Endothelial cell of umbilical vein (primary cell): Measurements from ENCODE around the gene PRRG1. TPM values are rescaled to one million over a fixed set of nuclear protein-coding genes. Genes with fewer than 3 reads are reported as not detected.

Experiments used
- BruUV-seq: library from RNA; stranded (reverse); fragments of 400-500 nt; replicated peaks from 2 replicates; lab custom pipeline; 2021; lab: Mats Ljungman, UMichigan
- CTCF ChIA-PET: fragments of 300-600, 350-600 bp; sonication (Branson Sonifier 250); formaldehyde crosslinking; loops from one replicate; lab custom pipeline; 2021; ENCODE audit warnings: antibody characterized with exemption, inconsistent platforms; lab: Charles Lee
- POLR2A ChIA-PET: fragments of 300-600, 350-600 bp; sonication (Branson Sonifier 250); formaldehyde crosslinking; loops from one replicate; lab custom pipeline; 2021; ENCODE audit warnings: antibody characterized with exemption, inconsistent platforms; lab: Charles Lee
- DNase-seq: peaks from one replicate; pipeline ENCODE4 v3.0.0-alpha.2; 2011; ENCODE audit warnings: low read depth, low spot score
- FAIRE-seq: peaks from 2 replicates; lab custom pipeline; 2011; peaks lifted over from hg19 to GRCh38; lab: Jason Lieb, UNC
- H2AFZ ChIP-seq: 2 replicates; pipeline ENCODE4 v1.6.0; 2012; ENCODE audit warnings: low read depth, low read length, control low read depth, inconsistent platforms
- H3K27ac ChIP-seq: 2 replicates; pipeline ENCODE4 v1.5.1; 2011; ENCODE audit warnings: low read depth, mild to moderate bottlenecking, control low read depth, low read length, moderate library complexity; ENCODE audit not compliant: insufficient read depth
- H3K27me3 ChIP-seq, 2 experiments: 2 replicates each; pipeline versions ENCODE4 v1.6.0 to v1.6.1; 2011; ENCODE audit warnings: low read length in 2 of 2, mixed read lengths in 1 of 2; ENCODE audit not compliant: control insufficient read depth in 2 of 2, insufficient read depth in 2 of 2
- H3K36me3 ChIP-seq, 2 experiments: 2 replicates in 1 of 2; 3 replicates in 1 of 2; pipeline ENCODE4 v1.5.1; 2011; ENCODE audit warnings: low read length in 2 of 2, mild to moderate bottlenecking in 1 of 2, moderate library complexity in 1 of 2; ENCODE audit not compliant: control insufficient read depth in 2 of 2, insufficient read depth in 2 of 2; ENCODE audit errors: extremely low read depth in 1 of 2
- H3K4me1 ChIP-seq: 3 replicates; pipeline ENCODE4 v1.5.1; 2011; ENCODE audit warnings: mild to moderate bottlenecking, low read length; ENCODE audit not compliant: control insufficient read depth, insufficient read depth; ENCODE audit errors: extremely low read depth
- H3K4me2 ChIP-seq: 2 replicates; pipeline ENCODE4 v1.6.1; 2011; ENCODE audit warnings: low read length, control low read depth, mixed read lengths; ENCODE audit not compliant: insufficient read depth
- H3K4me3 ChIP-seq, 3 experiments: fragments of 200-600 bp in 1 of 3; sonication (generic), shearing (Covaris generic) in 1 of 3; replicated peaks in 1 of 3; 2 replicates each; pipeline ENCODE4 v1.5.1; 2011 to 2016; ENCODE audit warnings: control low read depth in 3 of 3, low read length in 3 of 3, mild to moderate bottlenecking in 2 of 3, inconsistent platforms in 1 of 3, low read depth in 1 of 3, moderate library complexity in 1 of 3; ENCODE audit not compliant: insufficient read depth in 1 of 3
- H3K79me2 ChIP-seq: 2 replicates; pipeline ENCODE4 v1.6.0; 2012; ENCODE audit warnings: low read length, inconsistent platforms; ENCODE audit not compliant: control insufficient read depth, insufficient read depth
- H3K9ac ChIP-seq: replicated peaks from 2 replicates; pipeline ENCODE3; 2011; ENCODE audit warnings: low read length, control low read depth; ENCODE audit not compliant: insufficient read depth; ENCODE audit errors: extremely low read depth
- H3K9me1 ChIP-seq: replicated peaks from 3 replicates; pipeline ENCODE4 v1.6.0; 2011; ENCODE audit warnings: mild to moderate bottlenecking, low read length; ENCODE audit not compliant: control insufficient read depth, insufficient read depth; ENCODE audit errors: extremely low read depth
- H3K9me3 ChIP-seq: replicated peaks from 2 replicates; pipeline ENCODE4 v1.5.1; 2012; ENCODE audit warnings: low read length, inconsistent platforms; ENCODE audit not compliant: control insufficient read depth, insufficient read depth
- H4K20me1 ChIP-seq: replicated peaks from 2 replicates; pipeline ENCODE3; 2011; ENCODE audit warnings: mild to moderate bottlenecking, low read length; ENCODE audit not compliant: control insufficient read depth, insufficient read depth; ENCODE audit errors: extremely low read depth
- CTCF ChIP-seq, 2 donors: IDR thresholded peaks; 1 replicate in 1 of 2; 2 replicates in 1 of 2; pipeline ENCODE4 v1.5.1; 2011; ENCODE audit warnings: low read length in 2 of 2, mild to moderate bottlenecking in 2 of 2, moderate library complexity in 2 of 2, control low read depth in 1 of 2, inconsistent platforms in 1 of 2, low read depth in 1 of 2; ENCODE audit not compliant: insufficient read depth in 1 of 2; ENCODE audit errors: extremely low read depth in 1 of 2
- EZH2 ChIP-seq: IDR thresholded peaks from 2 replicates; pipeline ENCODE4 v1.6.1; 2012; ENCODE audit warnings: borderline replicate concordance, low read depth, mild to moderate bottlenecking, moderate library complexity, low read length, inconsistent platforms; ENCODE audit not compliant: severe bottlenecking
- FOS ChIP-seq: IDR thresholded peaks from 2 replicates; pipeline ENCODE4 v1.6.1; 2011; ENCODE audit warnings: mild to moderate bottlenecking, low read length, moderate library complexity, borderline replicate concordance; ENCODE audit not compliant: insufficient read depth
- GATA2 ChIP-seq: IDR thresholded peaks from 2 replicates; pipeline ENCODE4 v1.7.0; 2011; ENCODE audit warnings: low read depth, mild to moderate bottlenecking, moderate library complexity, mixed read lengths, low read length; ENCODE audit not compliant: insufficient read length, insufficient read depth
- JUN ChIP-seq: IDR thresholded peaks from 2 replicates; pipeline ENCODE4 v1.6.1; 2011; ENCODE audit warnings: borderline replicate concordance, low read depth; ENCODE audit not compliant: insufficient read length, insufficient read depth
- MAX ChIP-seq: IDR thresholded peaks from 2 replicates; pipeline ENCODE4 v1.6.1; 2011; ENCODE audit not compliant: insufficient read depth, insufficient read length
- MYC ChIP-seq: IDR thresholded peaks from one replicate; pipeline ENCODE4 v1.6.1; 2011; ENCODE audit warnings: mild to moderate bottlenecking, low read depth, low read length
- POLR2A ChIP-seq: IDR thresholded peaks from 2 replicates; pipeline ENCODE4 v1.6.1; 2012; ENCODE audit warnings: low read depth, mild to moderate bottlenecking, control low read depth, low read length
- POLR2AphosphoS5 ChIP-seq: IDR thresholded peaks from 2 replicates; pipeline ENCODE4 v1.6.1; 2012; ENCODE audit warnings: low read depth, mild to moderate bottlenecking, control low read depth, low read length, moderate library complexity; ENCODE audit not compliant: insufficient read depth
- dilution Hi-C: fragments of 300-500 bp; cut with MboI; formaldehyde crosslinking; loops from one replicate; pipeline ENCODE4 v1.15.0; 2019; ENCODE audit warnings: low sequenced_read_pairs; ENCODE audit not compliant: extremely low pct_ligation_motif_present
- intact Hi-C: fragments of 100-400 bp; cut with micrococcal nuclease; formaldehyde crosslinking; loops from one replicate; pipeline ENCODE4 v1.10.0; 2022
- polyA plus RNA-seq, 4 experiments: library from polyadenylated mRNA; depleted of rRNA in 3 of 4; stranded (reverse) in 3 of 4; unstranded in 1 of 4; fragments of >200 nt; gene quantifications; 2 replicates each; pipeline versions ENCODE4 v1.2.1 to v1.2.3, GENCODE V29; 2011 to 2012; ENCODE audit warnings: missing spikeins in 1 of 4
- total RNA-seq: library from RNA; stranded (reverse); gene quantifications from 2 replicates; pipeline ENCODE4 v1.2.3, GENCODE V29; 2021

PRRG1 gene
- total and polyA plus RNA-seq, 2 donors (not counting 3 experiments of a cell fraction or from before 2014, with no cell fraction given) = 37.6 to 46.3 TPM

- no peak for FAIRE-seq
- TF ChIP-seq EZH2 (no peak), GATA2 (peak; percentile 86)
- dilution Hi-C loops (no loop called here), intact Hi-C loops (no loop called here)
- Histone ChIP-seq H4K20me1 (no peaks in the 10 kb centered on the region), H3K9me1 (no peaks in the 10 kb centered on the region), H3K9me3 (no peaks in the 10 kb centered on the region), H3K4me3 (no peak overlapping the region), H3K9ac (peak overlapping the region; percentile 23), H3K79me2 (no peaks in the 10 kb centered on the region), H3K4me2 (peak overlapping the region; percentile 4), H3K4me1 (peaks cover 8% of the 10 kb centered on the region), H3K27me3 (no peaks in the 10 kb centered on the region), H3K27ac (peak overlapping the region; percentile 35), H2AFZ (no peak overlapping the region), H3K36me3 (no peaks in the 10 kb centered on the region)
- BruUV-seq = no TSS peak
- POLR2A ChIA-PET = no interaction called here
- peak; percentile 58 for DNase-seq
- CTCF ChIA-PET = interaction anchor here (0.9 to 2.2 kb wide), 3 partner anchors 25 to 90 kb away, joined by 3 to 5 read pairs (median 4); no protein-coding TSS in a partner anchor
Observed at GRCh38 chrX:37405956-37406355, 56.8 kb downstream of the PRRG1 start.

GRCh38 chrX:37407736-37408135 is 58.6 kb downstream of the PRRG1 start:
- no peak overlapping the region for H3K9ac ChIP-seq
- FAIRE-seq = no peak
- no peak overlapping the region for H2AFZ ChIP-seq
- intact Hi-C loops = no loop called here
- no peaks in the 10 kb centered on the region for H3K27me3 ChIP-seq
- TF ChIP-seq JUN (no peak), CTCF (IDR thresholded peaks at IDR 0.05; ENCODE audit: extremely low read depth in 1 of 2, insufficient read depth in 1 of 2, low read depth in 1 of 2, low read length in 2 of 2) (no peak), MYC (no peak), POLR2AphosphoS5 (no peak), POLR2A (no peak), FOS (no peak), GATA2 (no peak), MAX (no peak), EZH2 (no peak)
- no peaks in the 10 kb centered on the region for H3K79me2 ChIP-seq
- ChIA-PET CTCF (interaction anchor here (0.9 kb wide), 1 partner anchor 9 kb away, joined by 3 read pairs; no protein-coding TSS in a partner anchor), POLR2A (no interaction called here)
- no peaks in the 10 kb centered on the region for H3K36me3 ChIP-seq
- DNase-seq = no peak
- H3K9me3 ChIP-seq = no peaks in the 10 kb centered on the region
- no peak overlapping the region for H3K4me2 ChIP-seq
- no peak overlapping the region for H3K4me3 ChIP-seq
- H3K4me1 ChIP-seq = peaks cover 8% of the 10 kb centered on the region
- no peak overlapping the region for H3K27ac ChIP-seq
- dilution Hi-C loops = no loop called here
- H4K20me1 ChIP-seq = no peaks in the 10 kb centered on the region
- no TSS peak for BruUV-seq
- no peaks in the 10 kb centered on the region for H3K9me1 ChIP-seq
